Aorta (tissue), 5 donors: Measurements from ENCODE around the gene DAPK1. TPM values are rescaled to one million over a fixed set of nuclear protein-coding genes. Genes with fewer than 3 reads are reported as not detected.

ENCODE experiments used
- ATAC-seq: fragments of 200-7000 bp; cut with Tn5 transposase; one replicate; pipeline ENCODE4 v1.9.1; 2022; ENCODE audit warnings: moderate library complexity; ENCODE audit not compliant: low FRiP score
- DNase-seq, 2 donors: peaks; one replicate each; pipeline ENCODE4 v3.0.0-alpha.2; 2020
- H3K27ac ChIP-seq, 2 donors: one replicate each; pipeline ENCODE4 v1.5.1; 2013; ENCODE audit warnings: low read length in 2 of 2, mild to moderate bottlenecking in 2 of 2, moderate library complexity in 2 of 2, control low read depth in 1 of 2, inconsistent platforms in 1 of 2, low read depth in 1 of 2
- H3K27me3 ChIP-seq, 2 donors: one replicate each; pipeline ENCODE4 v1.6.1; 2013; ENCODE audit warnings: control low read depth in 1 of 2, low read length in 1 of 2, mild to moderate bottlenecking in 1 of 2, moderate library complexity in 1 of 2; ENCODE audit not compliant: insufficient read depth in 2 of 2, control insufficient read depth in 1 of 2
- H3K36me3 ChIP-seq, 2 donors: one replicate each; pipeline ENCODE4 v1.6.1; 2013; ENCODE audit warnings: control low read depth in 1 of 2, low read length in 1 of 2, mild to moderate bottlenecking in 1 of 2; ENCODE audit not compliant: insufficient read depth in 2 of 2, control insufficient read depth in 1 of 2
- H3K4me1 ChIP-seq, 2 donors: one replicate each; pipeline ENCODE4 v1.6.1; 2013; ENCODE audit warnings: low read length in 2 of 2, control low read depth in 1 of 2, mild to moderate bottlenecking in 1 of 2, moderate library complexity in 1 of 2; ENCODE audit not compliant: insufficient read depth in 2 of 2, control insufficient read depth in 1 of 2
- H3K4me3 ChIP-seq, 2 donors: one replicate each; pipeline ENCODE4 v1.5.1; 2013; ENCODE audit warnings: low read length in 2 of 2, control low read depth in 1 of 2, mild to moderate bottlenecking in 1 of 2
- H3K9me3 ChIP-seq: one replicate; pipeline ENCODE4 v1.6.1; 2013; ENCODE audit warnings: mild to moderate bottlenecking, low read length; ENCODE audit not compliant: control insufficient read depth
- WGBS, 2 donors: extraction: QIAGEN DNeasy Blood & Tissue Kit; methylation state at CpG; one replicate each; pipeline ENCODE4 v1.1.7; 2013; 5-methylcytosine and 5-hydroxymethylcytosine counted together
- intact Hi-C, 2 donors: fragments of 100-400 bp; cut with DNase I; formaldehyde crosslinking; loops; one replicate each; pipeline versions ENCODE4 v1.14.2 to v1.15.0; 2022
- long read RNA-seq, 2 donors: library from polyadenylated mRNA; unstranded; transcript quantifications; one replicate each; pipeline ENCODE4 v2.0.0, GENCODE V29; 2020 to 2021
- polyA plus RNA-seq, 2 donors: library from polyadenylated mRNA; stranded (reverse); fragments of 200-250 nt; gene quantifications; one replicate each; pipeline ENCODE4 v1.2.3, GENCODE V29; 2013
- total RNA-seq, 2 donors: library from RNA; stranded (reverse); fragmentation: NEBNext Ultra II Directional; extraction: Animal tissue kit (Norgen Biotek cat#: 25700); gene quantifications; one replicate each; pipeline ENCODE4 v1.2.1, GENCODE V29; 2021
- donor health status: healthy with polysubstance abuse.
- donor health status: Bipolar disorder and iron deficiency.
- donor health status: DM: no; HTN: no; CAD: no.
- donor health status: DM: no; HTN: no; CAD: no.
- donor health status: DM: yes; HTN: yes; CAD: no.

Gene DAPK1
- 10 to 100 TPM; 26.7 to 41.7 TPM for total RNA-seq
- polyA plus RNA-seq: 10 to 100 TPM in 1 of 2 donors, 1 to 10 TPM in 1; 6.5 to 16.7 TPM
- long read RNA-seq, donor 1, partial matches to known transcripts: 17 of 23 reads
- long read RNA-seq, donor 1, other reads (novel, unspliced or antisense): 3 of 23 reads
- long read RNA-seq, donor 2, full-length matches to known transcripts: 2 of 11 reads
- long read RNA-seq, donor 2, partial matches to known transcripts: 4 of 11 reads
- long read RNA-seq, donor 2, other reads (novel, unspliced or antisense): 5 of 11 reads

- DNase-seq (peak; percentile 76 to 87), ATAC-seq (peak; percentile 77)
- 0% methylated on average over 41 to 55 of the region's 55 CpGs for WGBS, 2 donors
- intact Hi-C loops: loop anchor here in 1 of 2 donors (10.0 kb wide), 1 partner anchor 63 kb away; no protein-coding TSS in a partner anchor
- no peaks in the 10 kb centered on the region for H3K9me3 ChIP-seq
- no peaks in the 10 kb centered on the region for H3K27me3 ChIP-seq
- no peaks in the 10 kb centered on the region for H3K36me3 ChIP-seq
- H3K4me1 ChIP-seq: no peaks in the 10 kb centered on the region
- peak within 1 kb of the TSS; percentile 18 to 30 for H3K4me3 ChIP-seq
- H3K27ac ChIP-seq: no peak within 1 kb of the TSS
Observed at GRCh38 chr9:87497604-87498045, at the start of gene DAPK1. Gene DAPK1, plus strand, starts transcription at chr9:87497867. Its CDS starts 1,211 bp downstream, at chr9:87499078.

DNA sequence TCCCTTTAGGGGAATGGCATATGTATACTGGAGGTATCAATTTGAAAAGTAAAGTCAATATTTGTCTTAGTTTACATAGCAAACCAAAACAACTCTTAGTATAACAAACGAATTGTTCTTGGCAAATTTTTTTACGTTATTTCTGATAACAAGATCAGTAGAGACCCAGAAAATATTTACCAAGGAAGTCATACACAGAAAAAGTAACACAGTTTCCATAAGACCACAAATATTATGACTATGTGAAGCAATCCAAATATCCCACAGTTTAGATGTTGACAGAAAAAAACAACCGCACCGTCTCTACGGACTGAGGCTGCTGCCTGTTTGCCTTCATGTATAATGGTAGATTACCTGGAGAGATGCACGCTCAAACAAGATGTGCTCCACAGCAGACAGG, 46.5 kb upstream of the DAPK1 start:
- H3K27ac ChIP-seq: no peak overlapping the region
- ATAC-seq (no peak), DNase-seq (no peak)
- no peaks in the 10 kb centered on the region for H3K4me1 ChIP-seq
- H3K36me3 ChIP-seq: no peaks in the 10 kb centered on the region
- H3K27me3 ChIP-seq: no peaks in the 10 kb centered on the region
- H3K9me3 ChIP-seq: peaks cover 5% of the 10 kb centered on the region
- intact Hi-C loops: no loop called here
- no peak overlapping the region for H3K4me3 ChIP-seq
- WGBS, 2 donors: 50 to 51% methylated on average over 6 of the region's 6 CpGs

GRCh38 chr9:87455407-87455806, 42.3 kb upstream of the DAPK1 start:
- no peak overlapping the region for H3K4me3 ChIP-seq
- no peaks in the 10 kb centered on the region for H3K27me3 ChIP-seq
- H3K36me3 ChIP-seq: no peaks in the 10 kb centered on the region
- WGBS, 2 donors: 80 to 89% methylated on average over 1 of the region's 1 CpG
- no peaks in the 10 kb centered on the region for H3K4me1 ChIP-seq
- peaks cover 3% of the 10 kb centered on the region for H3K9me3 ChIP-seq
- ATAC-seq: no peak
- H3K27ac ChIP-seq: no peak overlapping the region
- DNase-seq: no peak
- intact Hi-C loops: no loop called here

GRCh38 chr9:87461256-87461655, 36.4 kb upstream of the DAPK1 start:
- ATAC-seq: no peak
- H3K36me3 ChIP-seq: no peaks in the 10 kb centered on the region
- no peaks in the 10 kb centered on the region for H3K4me1 ChIP-seq
- no peak overlapping the region for H3K27ac ChIP-seq
- WGBS, 2 donors: 63 to 66% methylated on average over 4 of the region's 4 CpGs
- DNase-seq: no peak
- intact Hi-C loops: no loop called here
- H3K27me3 ChIP-seq: no peaks in the 10 kb centered on the region
- no peak overlapping the region for H3K4me3 ChIP-seq
- H3K9me3 ChIP-seq: no peaks in the 10 kb centered on the region

GRCh38 chr9:87464110-87464991, 33.3 kb upstream of the DAPK1 start:
- Histone ChIP-seq H3K27ac (no peak overlapping the region), H3K4me1 (no peaks in the 10 kb centered on the region), H3K27me3 (no peaks in the 10 kb centered on the region), H3K9me3 (no peaks in the 10 kb centered on the region), H3K36me3 (no peaks in the 10 kb centered on the region), H3K4me3 (no peak overlapping the region)
- DNase-seq (no peak), ATAC-seq (no peak)
- intact Hi-C loops: no loop called here
- 40 to 50% methylated on average over 7 of the region's 7 CpGs for WGBS, 2 donors

GRCh38 chr9:87464992-87465378, 32.7 kb upstream of the DAPK1 start:
- Histone ChIP-seq H3K4me1 (no peaks in the 10 kb centered on the region), H3K27ac (no peak overlapping the region), H3K4me3 (no peak overlapping the region), H3K9me3 (no peaks in the 10 kb centered on the region), H3K27me3 (no peaks in the 10 kb centered on the region), H3K36me3 (no peaks in the 10 kb centered on the region)
- DNase-seq (no peak), ATAC-seq (no peak)
- 90 to 97% methylated on average over 1 of the region's 1 CpG for WGBS, 2 donors
- intact Hi-C loops: no loop called here

DNA sequence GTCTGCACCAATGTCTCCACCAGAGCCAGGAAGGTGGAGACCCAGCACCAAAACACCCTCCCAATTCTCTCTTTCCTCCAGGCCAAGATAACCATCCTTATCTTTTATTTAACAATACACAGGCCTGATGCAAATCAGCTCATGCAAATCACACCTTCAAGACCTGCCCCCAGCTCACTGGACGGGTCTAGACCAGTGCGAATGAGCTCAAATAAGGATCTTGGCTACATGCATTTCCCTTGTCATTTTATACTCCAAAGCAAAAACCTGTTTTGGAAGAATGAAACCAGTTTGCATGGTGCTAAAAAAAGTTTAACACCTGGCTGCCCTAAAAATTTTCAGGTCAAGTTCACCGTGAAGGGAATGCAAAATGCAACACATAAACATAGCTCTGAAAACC, 31.9 kb upstream of the DAPK1 start:
- no peak overlapping the region for H3K4me3 ChIP-seq
- no peak overlapping the region for H3K27ac ChIP-seq
- H3K9me3 ChIP-seq: no peaks in the 10 kb centered on the region
- ATAC-seq: no peak
- WGBS, 2 donors: 70 to 71% methylated on average over 3 of the region's 3 CpGs
- DNase-seq: no peak
- H3K27me3 ChIP-seq: no peaks in the 10 kb centered on the region
- intact Hi-C loops: no loop called here
- no peaks in the 10 kb centered on the region for H3K4me1 ChIP-seq
- H3K36me3 ChIP-seq: no peaks in the 10 kb centered on the region

DNA sequence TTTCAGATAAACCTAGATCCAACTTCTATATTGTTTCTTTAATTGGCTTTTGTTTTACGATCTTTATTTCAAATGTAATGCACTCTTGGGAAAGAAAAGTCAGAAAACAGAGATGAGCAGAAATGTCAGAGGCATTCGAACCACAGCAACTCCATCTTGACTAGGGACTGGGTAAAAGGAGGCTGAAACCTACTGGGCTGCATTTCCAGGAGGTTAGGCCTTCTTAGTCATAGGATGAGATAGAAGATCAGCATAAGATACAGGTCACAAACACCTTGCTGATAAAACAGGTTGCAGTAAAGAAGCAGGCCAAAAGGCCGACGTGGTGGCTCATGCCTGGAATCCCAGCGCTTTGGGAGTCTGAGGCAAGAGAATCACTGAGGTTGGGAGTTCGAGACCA, 30.5 kb upstream of the DAPK1 start:
- DNase-seq (no peak), ATAC-seq (no peak)
- no peaks in the 10 kb centered on the region for H3K4me1 ChIP-seq
- H3K36me3 ChIP-seq: no peaks in the 10 kb centered on the region
- WGBS, 2 donors: 97 to 99% methylated on average over 6 of the region's 6 CpGs
- H3K9me3 ChIP-seq: no peaks in the 10 kb centered on the region
- no peaks in the 10 kb centered on the region for H3K27me3 ChIP-seq
- no peak overlapping the region for H3K4me3 ChIP-seq
- intact Hi-C loops: no loop called here
- H3K27ac ChIP-seq: no peak overlapping the region
